Measurements from ENCODE around the gene B3GAT1. TPM values are rescaled to one million over a fixed set of nuclear protein-coding genes. Genes with fewer than 3 reads are reported as not detected.
"Not testable (repeated sequence)": the region's sequence is repeated elsewhere in the genome, so short reads cannot be mapped to it uniquely, and the experiment has no call there.

B3GAT1 gene
- 1 to 10 TPM; 2.5 to 5.5 (median 4.1) TPM for polyA plus RNA-seq (ENCODE audit: insufficient read length in 4 of 4)

GRCh38 chr11:134412203-134413042 lies at the start of gene B3GAT1:
B3GAT1 (minus strand) TSS chr11:134412242; CDS start chr11:134387659, 24,583 bp downstream.
- DNase-seq (ENCODE audit: low read depth in 4 of 4, low spot score in 2 of 4), result no peak

GRCh38 chr11:134461621-134462020 lies 49.6 kb upstream of the B3GAT1 start:
- DNase-seq (ENCODE audit: low read depth in 4 of 4, low spot score in 2 of 4), result no peak

GRCh38 chr11:134460881-134461280 lies 48.8 kb upstream of the B3GAT1 start:
- DNase-seq (ENCODE audit: low read depth in 4 of 4, low spot score in 2 of 4), result no peak

- DNase-seq (ENCODE audit: low read depth in 4 of 4, low spot score in 2 of 4), result no peak
Observed at GRCh38 chr11:134460062-134460561, 48.1 kb upstream of the B3GAT1 start.

GRCh38 chr11:134459246-134460061 lies 47.4 kb upstream of the B3GAT1 start:
- DNase-seq (ENCODE audit: low read depth in 4 of 4, low spot score in 2 of 4), result no peak

GRCh38 chr11:134457411-134458007 lies 45.5 kb upstream of the B3GAT1 start:
- DNase-seq (ENCODE audit: low read depth in 4 of 4, low spot score in 2 of 4), result not testable (repeated sequence)

GRCh38 chr11:134455516-134455915 lies 43.5 kb upstream of the B3GAT1 start:
- no peak for DNase-seq (ENCODE audit: low read depth in 4 of 4, low spot score in 2 of 4)

- no peak for DNase-seq (ENCODE audit: low read depth in 4 of 4, low spot score in 2 of 4)
Observed at GRCh38 chr11:134454146-134454690, 42.2 kb upstream of the B3GAT1 start.

GRCh38 chr11:134453441-134453840 lies 41.4 kb upstream of the B3GAT1 start:
- DNase-seq (ENCODE audit: low read depth in 4 of 4, low spot score in 2 of 4), result no peak

- DNase-seq (ENCODE audit: low read depth in 4 of 4, low spot score in 2 of 4), result no peak
Observed at GRCh38 chr11:134452838-134453155, 40.8 kb upstream of the B3GAT1 start.

- DNase-seq (ENCODE audit: low read depth in 4 of 4, low spot score in 2 of 4), result no peak
Observed at GRCh38 chr11:134452026-134452837, 40.2 kb upstream of the B3GAT1 start.

- DNase-seq (ENCODE audit: low read depth in 4 of 4, low spot score in 2 of 4), result no peak
Observed at GRCh38 chr11:134450186-134450585, 38.1 kb upstream of the B3GAT1 start.

GRCh38 chr11:134449713-134450112 lies 37.7 kb upstream of the B3GAT1 start:
- DNase-seq (ENCODE audit: low read depth in 4 of 4, low spot score in 2 of 4), result no peak

GRCh38 chr11:134449051-134449450 lies 37.0 kb upstream of the B3GAT1 start:
- no peak for DNase-seq (ENCODE audit: low read depth in 4 of 4, low spot score in 2 of 4)

- DNase-seq (ENCODE audit: low read depth in 4 of 4, low spot score in 2 of 4), result no peak
Observed at GRCh38 chr11:134447696-134448095, 35.7 kb upstream of the B3GAT1 start.

GRCh38 chr11:134445601-134446325 lies 33.7 kb upstream of the B3GAT1 start:
- DNase-seq (ENCODE audit: low read depth in 4 of 4, low spot score in 2 of 4), result no peak

- DNase-seq (ENCODE audit: low read depth in 4 of 4, low spot score in 2 of 4), result not testable (repeated sequence)
Observed at GRCh38 chr11:134444160-134445108, 32.4 kb upstream of the B3GAT1 start.

- DNase-seq (ENCODE audit: low read depth in 4 of 4, low spot score in 2 of 4), result no peak
Observed at GRCh38 chr11:134443246-134443645, 31.2 kb upstream of the B3GAT1 start.

All from left renal cortex interstitium (tissue), 4 donors.